A549 (cell line): ENCODE results near the gene MBLAC1.

Experiments
- CHD2 ChIP-seq: fragments of 150-350 bp; IDR thresholded peaks from 2 replicates; pipeline ENCODE4 v1.6.1; 2014; ENCODE audit warnings: low read length; ENCODE audit not compliant: partially characterized antibody
- MAX ChIP-seq: IDR thresholded peaks from 2 replicates; pipeline ENCODE4 v1.6.1; 2012
- POLR2A ChIP-seq: IDR thresholded peaks from 2 replicates; pipeline ENCODE4 v1.6.1; 2012; ENCODE audit warnings: mild to moderate bottlenecking, low read length
- ZFP36 ChIP-seq: fragments of 450-650 bp; IDR thresholded peaks from 2 replicates; pipeline ENCODE4 v1.6.1; 2014; ENCODE audit warnings: borderline replicate concordance; ENCODE audit not compliant: partially characterized antibody
- TF ChIP-seq, protein P1 (sequence below): fragments of >200 bp; sonication (Bioruptor Twin); formaldehyde crosslinking; IDR thresholded peaks from 3 replicates; pipeline ENCODE4 v1.5.1; 2016

DNA sequence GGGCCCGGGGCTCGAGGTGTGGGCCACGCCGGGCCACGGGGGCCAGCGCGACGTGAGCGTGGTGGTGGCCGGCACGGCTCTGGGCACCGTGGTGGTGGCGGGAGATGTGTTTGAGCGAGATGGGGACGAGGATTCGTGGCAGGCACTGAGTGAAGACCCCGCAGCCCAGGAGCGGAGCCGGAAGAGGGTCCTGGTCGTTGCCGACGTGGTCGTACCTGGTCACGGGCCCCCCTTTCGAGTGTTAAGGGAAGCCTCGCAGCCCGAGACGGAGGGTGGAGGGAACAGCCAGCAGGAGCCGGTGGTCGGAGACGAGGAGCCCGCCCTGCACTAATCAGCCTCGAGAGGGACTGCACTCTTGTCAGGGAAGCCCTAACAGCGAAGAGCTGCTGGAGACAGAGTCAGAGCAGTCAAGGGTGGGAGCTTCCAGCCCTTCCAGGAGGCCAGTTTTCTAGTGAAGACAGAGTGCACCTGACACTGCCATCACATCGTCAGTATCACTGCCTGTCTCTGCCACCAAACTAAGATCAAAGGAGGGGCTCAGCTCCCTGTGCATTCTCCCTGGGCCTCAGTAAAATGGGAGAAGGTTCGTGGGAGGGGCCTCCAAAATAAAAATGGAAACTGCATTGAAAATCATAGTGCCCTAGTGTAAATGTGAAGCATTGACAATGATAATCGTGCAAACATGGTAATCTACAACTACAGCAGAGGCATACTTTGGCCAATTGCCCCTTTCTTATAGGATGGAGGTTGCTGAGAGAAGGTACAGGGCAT lies 1.3 kb downstream of the MBLAC1 start:
- TF ChIP-seq POLR2A (no peak), CHD2 (no peak), MAX (no peak), ZFP36 (no peak)
- TF ChIP-seq, protein P1, sequence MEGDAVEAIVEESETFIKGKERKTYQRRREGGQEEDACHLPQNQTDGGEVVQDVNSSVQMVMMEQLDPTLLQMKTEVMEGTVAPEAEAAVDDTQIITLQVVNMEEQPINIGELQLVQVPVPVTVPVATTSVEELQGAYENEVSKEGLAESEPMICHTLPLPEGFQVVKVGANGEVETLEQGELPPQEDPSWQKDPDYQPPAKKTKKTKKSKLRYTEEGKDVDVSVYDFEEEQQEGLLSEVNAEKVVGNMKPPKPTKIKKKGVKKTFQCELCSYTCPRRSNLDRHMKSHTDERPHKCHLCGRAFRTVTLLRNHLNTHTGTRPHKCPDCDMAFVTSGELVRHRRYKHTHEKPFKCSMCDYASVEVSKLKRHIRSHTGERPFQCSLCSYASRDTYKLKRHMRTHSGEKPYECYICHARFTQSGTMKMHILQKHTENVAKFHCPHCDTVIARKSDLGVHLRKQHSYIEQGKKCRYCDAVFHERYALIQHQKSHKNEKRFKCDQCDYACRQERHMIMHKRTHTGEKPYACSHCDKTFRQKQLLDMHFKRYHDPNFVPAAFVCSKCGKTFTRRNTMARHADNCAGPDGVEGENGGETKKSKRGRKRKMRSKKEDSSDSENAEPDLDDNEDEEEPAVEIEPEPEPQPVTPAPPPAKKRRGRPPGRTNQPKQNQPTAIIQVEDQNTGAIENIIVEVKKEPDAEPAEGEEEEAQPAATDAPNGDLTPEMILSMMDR, result no peak
